HG02943 (cell line): ENCODE data around the gene ARIH2.

ENCODE experiments used
- ATAC-seq: cut with Tn5 transposase; IDR thresholded peaks from one replicate; pipeline ENCODE4 v1.9.1; 2021; ENCODE audit warnings: mild to moderate bottlenecking, low read depth, moderate library complexity; ENCODE audit not compliant: unreplicated experiment

The ARIH2 gene

DNA sequence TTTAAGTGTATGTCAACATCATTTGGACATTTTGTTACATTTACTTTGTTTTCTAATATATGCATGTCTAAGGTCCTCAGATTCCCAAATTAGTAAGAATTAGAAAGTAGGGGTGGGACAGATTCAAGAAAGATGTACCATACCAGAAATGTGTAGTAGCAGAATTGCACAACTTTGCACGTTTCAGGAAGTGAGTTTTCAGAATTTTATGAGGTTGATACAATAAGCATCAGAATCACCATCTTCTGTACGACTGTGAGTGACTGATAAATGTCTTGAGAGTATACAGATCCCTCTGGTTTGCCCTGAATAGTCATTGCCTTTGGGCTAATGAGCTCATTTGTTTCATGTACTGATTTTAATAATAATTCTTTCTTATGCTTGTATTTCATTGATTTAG, 9.3 kb downstream of the ARIH2 start:
- ATAC-seq, result no peak

DNA sequence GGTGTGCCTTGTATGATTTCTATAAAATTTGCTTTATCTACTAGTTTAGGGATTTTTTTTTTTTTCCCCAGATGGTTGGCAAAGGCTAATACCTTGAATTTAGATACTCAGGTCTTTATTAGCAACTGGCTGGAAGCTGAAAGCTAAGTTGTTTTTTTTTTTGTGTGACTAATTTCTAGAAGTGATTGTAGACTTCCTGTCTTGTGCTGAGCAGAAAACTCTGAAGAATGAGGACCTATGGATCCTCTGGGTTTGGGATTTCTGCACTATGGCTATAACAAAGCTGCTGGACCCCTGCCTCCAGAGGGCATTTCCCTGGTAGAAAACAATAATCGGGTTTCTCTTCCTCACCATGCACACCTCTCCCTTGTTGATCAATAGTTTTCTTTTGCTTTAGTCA, 10.0 kb downstream of the ARIH2 start:
- ATAC-seq, result no peak

DNA sequence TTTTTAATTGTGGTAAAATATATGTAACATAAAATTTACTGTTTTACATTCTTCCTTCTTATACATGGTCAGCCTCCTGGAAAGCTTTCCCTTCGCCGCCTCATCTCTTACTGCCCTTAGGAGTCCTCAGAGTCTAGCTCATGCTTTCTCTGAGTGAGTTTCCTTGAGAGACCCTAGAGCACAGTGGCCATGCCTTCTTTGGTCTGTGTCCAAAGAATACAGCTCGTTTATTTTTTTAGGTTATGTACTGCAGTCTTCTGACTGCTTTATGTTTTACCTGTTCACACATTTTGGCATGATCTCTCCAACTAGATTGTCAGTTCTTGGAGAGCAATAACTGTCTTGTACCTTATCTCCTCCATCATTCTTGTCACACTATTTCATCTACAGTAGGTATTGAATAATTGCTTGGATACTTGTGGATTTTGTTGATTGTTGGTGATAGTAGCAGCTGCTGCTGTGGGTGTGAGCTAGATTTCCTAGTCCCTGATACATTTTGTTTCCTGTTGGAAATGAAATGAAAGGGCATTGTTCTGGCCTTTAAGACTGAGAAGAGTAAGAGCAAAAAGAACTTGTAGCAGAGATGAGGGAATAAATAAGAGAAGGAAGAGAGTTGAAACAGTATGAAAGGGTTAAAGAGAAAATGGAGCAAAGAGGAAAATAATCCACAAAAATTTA, 10.9 kb downstream of the ARIH2 start:
- ATAC-seq, result no peak

DNA sequence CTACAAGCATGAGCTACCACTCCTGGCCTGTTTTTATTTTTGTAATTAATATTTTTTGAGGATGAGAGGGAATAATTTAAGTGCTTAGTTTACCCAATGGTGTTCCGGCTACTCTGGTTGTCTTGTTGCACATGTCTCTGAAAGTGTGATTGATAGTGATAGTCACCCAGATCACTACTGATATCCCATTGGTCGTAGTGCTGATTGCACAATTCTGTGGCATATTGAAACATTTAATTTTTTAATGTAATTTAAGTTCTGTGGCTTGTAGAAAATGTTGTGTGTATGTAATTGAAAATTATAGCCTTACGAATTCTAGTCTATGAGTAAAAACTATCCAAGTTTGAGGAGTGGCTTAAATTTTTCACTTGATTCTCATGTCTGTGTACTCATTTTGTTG, 11.9 kb downstream of the ARIH2 start:
- no peak for ATAC-seq

DNA sequence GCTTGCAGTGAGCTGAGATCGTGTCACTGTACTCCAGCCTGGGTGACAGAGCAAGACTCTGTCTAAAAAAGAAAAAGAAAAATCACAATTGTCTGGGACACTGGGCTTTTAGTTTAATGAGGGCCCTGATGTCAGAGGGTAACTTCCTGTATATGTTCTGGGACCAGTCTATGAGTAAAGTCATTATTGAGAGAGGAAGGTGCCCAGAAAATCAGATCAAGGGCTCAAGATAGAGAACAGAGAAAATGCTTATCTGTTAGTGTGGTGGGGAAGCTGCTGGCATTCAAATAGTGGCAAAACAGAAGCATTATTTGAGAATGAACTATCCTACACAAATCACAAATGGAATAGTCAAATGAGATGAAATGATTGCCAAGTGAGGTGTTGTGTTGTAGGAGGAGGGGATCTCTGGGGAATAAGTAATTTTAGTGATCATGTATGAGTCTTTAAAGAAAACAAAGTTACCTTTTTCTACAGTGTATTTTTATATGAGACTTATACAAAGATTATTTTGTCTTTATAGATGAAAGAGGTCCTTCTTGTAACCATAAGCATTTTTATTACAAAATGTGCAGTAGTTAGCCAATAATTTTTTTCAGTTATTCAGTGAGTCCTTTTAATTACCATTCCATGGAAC, 13.4 kb downstream of the ARIH2 start:
- no peak for ATAC-seq

DNA sequence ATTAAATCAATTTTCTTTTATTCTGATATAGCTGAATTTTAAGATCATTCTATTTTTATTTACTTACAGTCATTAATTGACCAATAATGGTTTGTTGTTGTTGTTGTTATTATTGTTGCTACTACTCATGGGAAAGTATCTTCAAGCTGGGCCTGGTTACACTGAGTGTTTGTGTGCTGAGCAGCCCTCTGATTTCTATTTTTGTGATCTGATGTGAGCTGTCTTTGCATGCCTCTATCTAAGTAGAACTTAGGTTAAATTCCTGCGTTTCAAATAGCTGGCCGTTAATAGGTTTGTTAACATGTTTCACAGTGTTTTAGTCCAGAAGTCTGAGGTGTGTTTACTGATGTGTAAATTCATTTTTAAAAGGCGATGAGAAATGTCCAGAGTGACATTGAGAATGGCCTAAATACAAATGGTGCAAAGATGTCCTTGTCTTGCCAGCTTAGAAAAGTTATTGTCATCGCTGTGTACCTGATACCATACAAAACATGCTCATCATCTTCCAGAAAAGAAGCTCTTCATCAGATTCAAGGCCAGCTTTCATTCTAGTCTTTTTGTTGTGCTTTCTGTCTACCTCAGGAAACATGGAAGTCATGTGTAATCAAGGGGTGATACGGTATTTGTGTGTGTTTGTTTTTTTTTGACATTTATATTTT, 15.8 kb downstream of the ARIH2 start:
- no peak for ATAC-seq

DNA sequence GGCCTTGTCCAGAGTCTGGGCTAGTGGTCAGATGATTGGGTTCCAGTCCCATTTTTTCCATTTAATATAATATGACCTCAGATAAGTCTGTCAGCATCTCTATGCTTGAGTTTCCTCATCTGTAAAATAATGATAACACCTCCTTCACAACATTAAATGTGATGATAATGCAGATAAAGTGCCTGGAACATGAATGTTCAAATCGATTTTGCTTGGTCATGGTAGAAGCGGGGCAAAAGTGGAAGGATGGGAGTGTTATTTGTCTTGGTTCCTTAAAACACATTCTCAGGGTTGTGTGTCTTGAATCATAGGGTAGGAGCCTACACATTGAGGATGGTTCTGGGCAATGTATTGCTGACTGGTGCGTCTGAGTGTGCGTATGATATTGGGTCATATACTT, 16.9 kb downstream of the ARIH2 start:
- no peak for ATAC-seq

DNA sequence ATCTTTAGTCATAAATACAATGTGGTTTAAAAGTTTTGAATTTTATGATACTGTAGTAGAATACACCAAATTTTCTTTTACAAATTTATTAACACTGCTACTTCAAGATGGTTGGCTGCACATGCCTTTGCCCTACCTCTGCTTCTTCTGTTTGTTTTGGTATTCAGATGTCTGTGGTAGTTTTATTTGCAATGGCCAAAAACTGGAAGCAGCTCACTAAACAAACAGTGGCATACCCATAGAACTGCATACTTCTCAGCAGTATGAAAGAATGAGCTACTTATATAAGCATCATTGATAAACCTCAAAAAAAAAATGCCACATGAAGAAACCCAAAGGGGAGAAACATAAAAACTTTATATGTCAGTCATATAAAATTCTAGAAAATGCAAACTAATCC, 19.5 kb downstream of the ARIH2 start:
- ATAC-seq, result no peak

DNA sequence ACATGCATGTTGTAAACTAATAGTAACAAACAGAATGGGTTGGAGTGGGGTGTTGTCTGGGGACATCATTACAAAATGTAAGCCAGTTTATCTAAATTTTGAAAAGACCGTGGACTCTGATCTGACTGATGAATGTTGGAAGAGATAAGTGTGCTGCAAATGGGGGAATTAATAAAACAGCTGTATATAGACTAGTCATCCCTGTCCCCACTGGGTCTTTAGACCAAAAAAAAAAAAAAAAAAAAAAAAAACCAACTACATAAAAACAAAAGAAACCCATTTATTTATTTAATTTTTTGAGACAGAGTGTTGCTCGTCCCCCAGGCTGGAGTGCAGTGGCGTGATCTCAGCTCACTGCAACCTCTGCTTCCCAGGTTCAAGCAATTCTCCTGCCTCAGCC, 20.0 kb downstream of the ARIH2 start:
- ATAC-seq, result no peak

DNA sequence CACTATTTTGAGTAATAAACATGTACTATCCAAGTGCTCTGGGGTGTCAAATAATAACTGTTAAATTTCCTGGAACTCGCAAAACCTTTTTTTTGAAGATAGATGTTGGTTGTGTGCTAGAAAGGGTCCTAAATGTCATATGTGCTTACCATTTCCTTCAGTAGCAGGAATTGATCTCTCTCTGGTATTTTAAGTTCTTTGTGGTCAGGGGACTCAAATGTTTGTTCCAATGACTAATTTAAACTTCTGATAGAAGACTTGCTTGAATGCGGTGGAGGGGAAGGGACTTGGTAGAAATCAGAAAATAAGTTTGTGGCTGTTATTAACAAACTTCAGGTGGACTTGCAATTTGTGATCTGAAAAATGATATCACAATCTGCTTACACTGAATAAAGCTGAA, 26.8 kb downstream of the ARIH2 start:
- no peak for ATAC-seq

DNA sequence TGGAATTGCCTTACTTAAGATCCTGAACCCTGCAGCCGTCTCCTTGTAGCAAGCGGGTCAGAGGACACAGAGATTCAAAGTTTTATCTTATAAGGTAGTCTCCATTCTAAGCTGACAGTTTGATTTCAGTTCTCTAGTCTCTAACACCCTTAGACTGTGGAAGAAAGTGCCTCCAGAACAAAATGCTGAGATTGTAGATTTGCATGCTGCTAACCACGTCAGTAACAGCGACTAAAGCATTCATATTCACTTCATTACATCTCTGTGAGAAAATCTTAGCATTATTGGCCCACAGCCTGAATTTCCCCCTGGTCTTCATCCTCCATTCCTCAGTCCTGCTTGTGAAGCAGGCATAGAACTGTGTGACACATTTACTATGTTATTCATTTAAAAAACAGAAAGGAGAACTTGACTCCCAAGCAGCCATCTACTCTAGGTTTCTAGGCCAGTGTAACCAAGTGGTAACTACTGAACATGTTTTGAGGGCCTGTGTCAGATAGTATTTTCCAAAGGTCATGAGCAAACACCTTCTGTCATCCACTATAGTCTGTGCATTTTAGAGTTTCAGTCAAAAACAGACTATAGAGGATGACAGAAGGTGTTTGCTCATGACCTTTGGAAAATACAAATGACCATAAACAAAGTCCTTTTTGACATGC, 27.4 kb downstream of the ARIH2 start:
- no peak for ATAC-seq

DNA sequence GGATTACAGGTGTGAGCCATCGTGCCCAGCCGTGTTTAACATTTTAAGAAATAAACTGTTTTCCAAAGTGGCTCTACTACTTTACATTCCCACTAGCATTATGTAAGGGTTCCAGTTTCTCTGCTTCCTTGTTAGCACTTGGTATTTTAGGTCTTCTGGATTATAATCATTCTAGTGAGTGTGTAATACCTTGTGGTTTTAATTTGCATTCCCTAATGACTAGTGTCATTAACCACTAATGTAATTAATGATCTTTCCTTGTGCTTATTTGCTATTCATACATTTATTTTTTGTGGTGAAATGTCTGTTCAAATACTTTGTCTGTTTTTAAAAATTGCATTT, 30.7 kb downstream of the ARIH2 start:
- no peak for ATAC-seq

DNA sequence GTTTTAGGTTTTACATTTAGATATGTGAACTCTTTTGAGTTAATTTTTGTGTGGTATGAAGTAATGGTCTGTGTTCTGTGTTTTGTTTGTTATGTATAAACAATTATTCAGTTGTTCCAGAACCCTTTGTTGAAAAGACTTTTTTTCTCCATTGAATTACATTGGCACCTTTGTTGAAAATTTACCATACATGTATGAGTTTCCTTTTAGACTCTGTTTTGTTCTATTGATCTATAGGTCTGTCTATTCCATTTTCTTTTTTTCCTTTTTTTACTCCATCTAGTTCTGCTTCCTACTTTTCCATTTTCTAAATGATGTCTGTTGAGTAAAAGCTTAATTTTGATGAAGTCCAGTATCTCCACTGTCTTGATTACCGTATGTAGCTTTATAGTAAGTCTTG, 31.4 kb downstream of the ARIH2 start:
- ATAC-seq, result no peak

DNA sequence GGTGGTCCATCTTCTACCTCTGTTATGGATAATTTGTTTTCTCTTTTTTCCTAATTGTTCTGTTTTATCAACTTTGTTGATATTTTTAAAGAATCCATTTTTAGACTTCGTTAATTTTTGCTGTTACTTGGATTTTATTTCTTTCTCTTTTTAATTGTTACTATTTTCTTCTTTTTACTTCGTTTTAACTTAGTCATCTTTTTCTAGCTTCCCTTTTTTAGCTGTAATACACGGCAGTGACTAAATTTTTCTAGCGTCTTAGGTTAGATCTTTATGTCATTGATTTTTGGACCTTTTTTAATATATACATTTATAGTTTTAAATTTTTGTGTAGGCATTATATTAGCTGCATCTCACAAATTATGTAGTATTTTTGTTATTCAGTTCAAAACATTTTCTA, 33.1 kb downstream of the ARIH2 start:
- ATAC-seq, result no peak

DNA sequence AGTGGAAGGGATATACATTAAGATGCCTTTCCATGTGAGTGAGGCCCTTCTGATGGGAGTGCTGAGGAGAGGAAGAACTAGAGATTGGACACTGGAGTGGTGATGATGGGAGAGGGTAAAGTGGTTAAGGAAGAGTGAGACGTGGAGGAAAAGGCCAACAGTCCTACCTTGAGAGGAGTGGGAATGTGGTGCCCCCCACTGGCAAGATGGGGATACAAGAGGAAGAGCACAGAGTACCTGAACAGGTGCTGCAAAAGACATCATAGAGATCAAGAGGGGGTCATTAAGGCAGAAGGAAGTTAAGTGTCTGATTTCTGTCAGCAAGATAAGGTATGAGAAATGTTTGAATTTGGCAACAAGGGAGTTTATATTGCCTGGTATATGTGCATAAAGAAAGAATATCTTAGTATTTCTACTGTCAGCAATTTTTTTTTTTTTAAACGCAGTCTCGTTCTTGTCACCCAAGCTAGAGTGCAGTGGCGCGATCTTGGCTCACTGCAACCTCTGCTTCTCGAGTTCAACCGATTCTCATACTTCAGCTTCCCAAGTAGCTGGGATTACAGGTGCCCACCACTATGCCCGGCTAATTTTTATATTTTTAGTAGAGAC, 34.0 kb downstream of the ARIH2 start:
- no peak for ATAC-seq

DNA sequence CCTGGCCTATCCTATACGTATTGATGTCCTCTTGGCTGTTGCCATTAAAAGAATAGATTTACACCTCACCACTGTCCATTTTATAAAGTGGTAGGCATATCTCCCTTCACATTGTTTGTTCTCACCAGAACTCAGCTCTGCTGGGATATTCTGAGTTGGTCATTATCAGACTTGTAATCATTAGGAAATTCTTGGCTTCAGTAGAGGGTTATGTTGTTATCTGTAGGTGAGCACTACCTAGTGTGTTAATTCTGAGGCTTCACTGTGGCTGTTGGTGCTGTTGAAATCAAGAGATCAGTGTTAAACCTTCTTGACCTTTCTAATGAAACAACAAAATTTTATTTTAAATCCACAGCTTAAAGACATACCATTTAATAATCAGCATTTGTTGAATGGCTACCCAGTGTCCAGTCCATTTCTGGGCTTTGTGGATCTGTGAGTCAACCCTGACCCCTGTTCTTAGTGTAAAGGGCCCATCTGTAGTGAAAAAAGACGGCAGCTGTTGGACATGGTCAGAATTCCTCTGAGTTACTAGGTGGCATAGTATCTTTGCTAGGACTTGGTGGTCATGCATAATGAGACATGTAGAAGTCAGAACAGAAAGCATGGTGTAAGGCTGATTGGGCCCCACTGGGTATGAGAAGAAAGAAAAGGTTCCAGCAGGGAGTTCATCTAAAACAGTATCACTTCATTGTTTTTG, 38.5 kb downstream of the ARIH2 start:
- no peak for ATAC-seq

DNA sequence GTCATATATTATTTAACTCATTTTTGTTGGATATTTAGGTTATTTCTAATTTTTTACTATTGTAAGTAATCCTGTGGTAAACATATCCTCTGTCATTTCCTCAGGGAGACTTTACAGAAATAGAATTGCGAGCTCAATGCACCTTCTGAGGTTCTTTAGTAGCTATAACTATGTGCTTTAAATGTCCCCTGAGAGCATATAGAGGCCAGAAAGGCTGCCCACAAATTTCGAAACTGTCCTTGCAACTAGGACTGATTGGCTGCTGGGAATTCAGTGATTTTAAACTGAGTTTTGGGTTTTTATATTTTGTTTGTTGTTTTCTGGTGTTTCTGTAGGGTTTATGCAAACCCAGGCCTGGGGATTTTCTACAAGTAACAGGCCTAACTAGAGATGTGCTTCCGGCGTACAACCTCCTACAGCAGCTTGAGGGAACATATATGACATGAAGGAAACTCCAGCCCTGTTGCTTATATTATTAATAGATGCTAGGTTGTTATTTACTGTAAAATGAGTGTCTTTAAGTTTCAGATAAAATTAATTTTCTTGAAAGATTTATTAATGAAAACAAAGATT, 42.3 kb downstream of the ARIH2 start:
- no peak for ATAC-seq

DNA sequence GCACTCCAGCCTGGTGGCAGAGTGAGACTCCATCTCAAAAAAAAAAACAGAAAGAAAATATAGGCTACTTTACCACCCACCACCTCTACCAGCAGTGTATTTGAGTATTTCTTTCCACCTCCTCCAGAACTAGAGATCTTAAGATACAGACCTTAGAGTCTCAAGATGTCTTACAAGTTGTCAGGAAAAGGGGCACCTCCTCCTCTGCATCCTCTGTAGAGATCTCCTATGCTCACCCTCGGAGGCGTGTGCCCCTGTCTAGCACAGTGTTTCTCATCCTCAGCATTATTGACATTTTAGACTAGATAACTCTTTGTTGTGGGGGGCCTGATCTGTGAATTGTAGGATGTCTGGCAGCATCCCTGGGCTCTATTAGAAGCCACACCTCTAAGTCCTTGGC, 43.7 kb downstream of the ARIH2 start:
- no peak for ATAC-seq

DNA sequence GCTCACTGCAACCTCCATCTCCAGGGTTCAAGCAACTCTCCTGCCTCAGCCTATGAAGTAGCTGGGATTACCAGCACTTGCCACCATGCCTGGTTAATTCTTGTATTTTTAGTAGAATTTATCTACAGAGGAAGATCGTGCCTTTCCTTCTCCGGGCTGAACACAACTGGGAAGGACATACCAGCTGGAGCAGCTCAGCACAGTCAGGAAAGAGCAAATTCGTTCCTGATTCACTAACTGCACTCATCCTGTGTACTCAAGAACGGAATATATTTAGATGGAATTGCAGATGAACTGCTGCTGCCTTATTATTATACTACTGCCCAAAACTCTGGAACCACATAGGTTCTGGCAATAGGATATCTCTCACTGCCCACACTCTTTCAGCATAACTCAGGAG, 44.3 kb downstream of the ARIH2 start:
- ATAC-seq, result no peak

DNA sequence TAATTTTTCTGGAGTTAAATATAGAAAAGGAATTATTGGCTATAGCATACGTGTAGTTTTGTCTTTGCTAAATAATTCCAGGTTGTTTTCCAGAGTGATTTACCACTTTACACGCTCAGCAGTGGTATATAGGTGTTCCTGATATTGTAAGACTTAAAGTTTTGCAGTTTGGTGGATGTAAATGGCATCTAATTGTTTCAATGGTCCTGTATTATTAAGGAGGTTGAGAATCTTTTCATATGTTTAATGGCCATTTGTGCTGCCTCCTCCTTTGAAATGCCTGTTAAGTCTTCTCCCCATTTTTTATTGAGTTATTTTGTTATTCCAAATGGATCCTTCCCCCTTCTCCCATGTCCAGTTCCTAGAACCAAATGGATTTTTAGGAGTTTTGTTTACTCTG, 44.9 kb downstream of the ARIH2 start:
- ATAC-seq, result no peak
